ENCODE results near the gene MFAP5. TPM values are rescaled to one million over a fixed set of nuclear protein-coding genes. Genes with fewer than 3 reads are reported as not detected.
"Not testable (repeated sequence)": the region's sequence is repeated elsewhere in the genome, so short reads cannot be mapped to it uniquely, and the experiment has no call there.

Gene MFAP5
- polyA plus RNA-seq, 1 of the 3 experiments (the other 2 are of a cell fraction) = 19.1 TPM

- TF ChIP-seq TEAD4 (IDR thresholded peaks at IDR 0.05; ENCODE audit: borderline replicate concordance, insufficient read depth) (no peak), GATA2 (CRISPR knock-in tag; IDR thresholded peaks at IDR 0.05) (no peak), ELF1 (IDR thresholded peaks at IDR 0.05) (no peak), SMC3 (IDR thresholded peaks at IDR 0.05; ENCODE audit: low read depth, low read length) (no peak), MEF2A (IDR thresholded peaks at IDR 0.05; ENCODE audit: borderline replicate concordance, low read depth) (no peak)
- TF ChIP-seq, protein P1, sequence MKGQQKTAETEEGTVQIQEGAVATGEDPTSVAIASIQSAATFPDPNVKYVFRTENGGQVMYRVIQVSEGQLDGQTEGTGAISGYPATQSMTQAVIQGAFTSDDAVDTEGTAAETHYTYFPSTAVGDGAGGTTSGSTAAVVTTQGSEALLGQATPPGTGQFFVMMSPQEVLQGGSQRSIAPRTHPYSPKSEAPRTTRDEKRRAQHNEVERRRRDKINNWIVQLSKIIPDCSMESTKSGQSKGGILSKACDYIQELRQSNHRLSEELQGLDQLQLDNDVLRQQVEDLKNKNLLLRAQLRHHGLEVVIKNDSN (IDR thresholded peaks at IDR 0.05; ENCODE audit: borderline replicate concordance, low read depth) = no peak
- TF ChIP-seq, protein P2, sequence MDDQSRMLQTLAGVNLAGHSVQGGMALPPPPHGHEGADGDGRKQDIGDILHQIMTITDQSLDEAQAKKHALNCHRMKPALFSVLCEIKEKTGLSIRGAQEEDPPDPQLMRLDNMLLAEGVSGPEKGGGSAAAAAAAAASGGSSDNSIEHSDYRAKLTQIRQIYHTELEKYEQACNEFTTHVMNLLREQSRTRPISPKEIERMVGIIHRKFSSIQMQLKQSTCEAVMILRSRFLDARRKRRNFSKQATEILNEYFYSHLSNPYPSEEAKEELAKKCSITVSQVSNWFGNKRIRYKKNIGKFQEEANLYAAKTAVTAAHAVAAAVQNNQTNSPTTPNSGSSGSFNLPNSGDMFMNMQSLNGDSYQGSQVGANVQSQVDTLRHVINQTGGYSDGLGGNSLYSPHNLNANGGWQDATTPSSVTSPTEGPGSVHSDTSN (IDR thresholded peaks at IDR 0.05) = no peak
These were observed 47.4 kb downstream of the MFAP5 start (continued) for GRCh38 chr12:8615206-8615605.

DNA sequence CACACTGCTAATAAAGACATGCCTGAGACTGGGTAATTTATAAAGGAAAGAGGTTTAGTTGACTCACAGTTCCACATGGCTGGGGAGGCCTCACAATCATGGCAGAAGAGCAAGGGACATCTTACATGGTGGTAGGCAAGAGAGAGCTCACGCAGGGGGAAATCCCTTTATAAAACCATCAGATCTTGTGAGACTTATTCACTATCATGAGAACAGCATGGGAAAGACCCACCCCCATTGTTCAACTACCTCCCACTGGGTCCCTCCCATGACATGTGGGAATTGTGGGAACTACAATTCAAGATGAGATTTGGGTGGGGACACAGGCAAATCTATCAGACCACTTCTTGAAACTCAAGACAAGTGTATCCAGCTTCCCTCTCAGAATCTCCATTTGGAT, 48.7 kb downstream of the MFAP5 start:
- H3K79me2 ChIP-seq (ENCODE audit: insufficient read depth); H3K9ac ChIP-seq; H2AFZ ChIP-seq (ENCODE audit: low read depth); DNase-seq; H3K4me2 ChIP-seq; H3K9me3 ChIP-seq; H3K4me1 ChIP-seq (ENCODE audit: control insufficient read depth in 1 of 2, insufficient read depth in 2 of 2, low read depth in 1 of 2, low read length in 1 of 2); H3K36me3 ChIP-seq (replicated peaks in 1 of 2; ENCODE audit: control insufficient read depth in 1 of 2, insufficient read depth in 2 of 2, low read length in 1 of 2); H3K27ac ChIP-seq (ENCODE audit: low read depth in 2 of 2, low read length in 1 of 2); POLR2A ChIA-PET; H3K9me2 ChIP-seq; H3K27me3 ChIP-seq (ENCODE audit: insufficient read depth); H4K20me1 ChIP-seq (ENCODE audit: insufficient read depth); H3K4me3 ChIP-seq (ENCODE audit: low read depth in 2 of 2, low read length in 1 of 2); H3F3A ChIP-seq (replicated peaks; ENCODE audit: insufficient read depth): not testable (repeated sequence)
- CTCF ChIA-PET = interaction anchor here (1.6 to 3.5 kb wide), 2 partner anchors 9 to 69 kb away, joined by 3 to 18 read pairs; no protein-coding TSS in a partner anchor
- WGBS (ENCODE audit: low lambda C conversion rate) = 13% methylated on average over 1 of the region's 1 CpG

DNA sequence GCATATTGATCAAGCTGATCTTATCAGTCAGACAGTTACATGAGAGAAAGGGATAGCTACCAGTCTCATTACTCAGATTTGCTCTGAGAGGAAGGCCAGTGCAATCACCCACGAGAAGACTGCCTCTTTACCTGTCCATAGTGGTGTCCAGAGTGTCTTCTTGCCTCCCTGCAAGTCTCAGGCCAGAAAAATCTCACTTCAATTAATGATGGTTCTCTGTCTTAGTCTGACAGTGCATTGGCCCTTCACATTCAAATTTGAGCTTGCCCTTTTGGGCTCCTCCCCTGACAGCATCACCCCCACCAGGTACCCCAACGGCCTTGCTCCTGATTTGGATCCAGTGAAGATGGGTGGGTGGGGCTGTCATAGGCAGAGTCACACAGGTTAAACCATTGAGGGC, 50.0 kb downstream of the MFAP5 start, which contains the start of gene AICDA:
Gene AICDA, minus strand, starts transcription at position 231 of the 400 bp plus-strand sequence. Its CDS starts 92 bp downstream, at position 139.
- Histone ChIP-seq H3K9me3 (no peaks in the 10 kb centered on the region), H3K27me3 (ENCODE audit: insufficient read depth) (no peaks in the 10 kb centered on the region), H3F3A (replicated peaks; ENCODE audit: insufficient read depth) (no peaks in the 10 kb centered on the region), H3K9ac (no peak within 1 kb of the TSS), H3K4me1 (ENCODE audit: control insufficient read depth in 1 of 2, insufficient read depth in 2 of 2, low read depth in 1 of 2, low read length in 1 of 2) (no peaks in the 10 kb centered on the region), H3K36me3 (replicated peaks in 1 of 2; ENCODE audit: control insufficient read depth in 1 of 2, insufficient read depth in 2 of 2, low read length in 1 of 2) (no peaks in the 10 kb centered on the region), H2AFZ (ENCODE audit: low read depth) (no peak within 1 kb of the TSS), H3K27ac (ENCODE audit: low read depth in 2 of 2, low read length in 1 of 2) (no peak within 1 kb of the TSS), H3K4me2 (no peak within 1 kb of the TSS), H3K9me2 (no peaks in the 10 kb centered on the region), H3K4me3 (ENCODE audit: low read depth in 2 of 2, low read length in 1 of 2) (no peak within 1 kb of the TSS), H4K20me1 (ENCODE audit: insufficient read depth) (no peaks in the 10 kb centered on the region), H3K79me2 (ENCODE audit: insufficient read depth) (no peaks in the 10 kb centered on the region)
- no peak for TF ChIP-seq POLR2AphosphoS5 (IDR thresholded peaks at IDR 0.05; ENCODE audit: low read depth, low read length)
- no peak for TF ChIP-seq FOSL2 (IDR thresholded peaks at IDR 0.05; ENCODE audit: borderline replicate concordance, low read depth)
- TF ChIP-seq RFX5 (IDR thresholded peaks at IDR 0.05; ENCODE audit: low read length) = no peak
- POLR2A ChIA-PET = no interaction called here
- DNase-seq = no peak
- CTCF ChIA-PET = interaction anchor here (1.4 to 3.5 kb wide), 2 partner anchors 68 to 278 kb away, joined by 4 to 18 read pairs; no protein-coding TSS in a partner anchor
- WGBS (ENCODE audit: low lambda C conversion rate) = 6% methylated on average over 2 of the region's 2 CpGs
